Astrocyte (in vitro differentiated cells and primary cell): Measurements from ENCODE around the gene PLA2G4A. TPM values are rescaled to one million over a fixed set of nuclear protein-coding genes. Genes with fewer than 3 reads are reported as not detected.

Experiments used
- DNase-seq: peaks from one replicate; pipeline ENCODE4 v3.0.0-alpha.2; 2010; ENCODE audit warnings: low read depth
- FAIRE-seq: peaks from 2 replicates; lab custom pipeline; 2011; peaks lifted over from hg19 to GRCh38; lab: Jason Lieb, UNC
- H2AFZ ChIP-seq: 2 replicates; pipeline ENCODE4 v1.6.0; 2012; ENCODE audit warnings: low read depth, low read length, inconsistent platforms
- H3K27ac ChIP-seq: 2 replicates; pipeline ENCODE4 v1.5.1; 2011; ENCODE audit warnings: low read depth, low read length, inconsistent platforms
- H3K27me3 ChIP-seq: 2 replicates; pipeline ENCODE4 v1.6.0; 2011; ENCODE audit warnings: low read length, inconsistent platforms; ENCODE audit not compliant: insufficient read depth
- H3K36me3 ChIP-seq: 2 replicates; pipeline ENCODE4 v1.5.1; 2011; ENCODE audit warnings: low read length, inconsistent platforms; ENCODE audit not compliant: insufficient read depth
- H3K4me1 ChIP-seq: 2 replicates; pipeline ENCODE4 v1.5.1; 2011; ENCODE audit warnings: low read length, inconsistent platforms; ENCODE audit not compliant: insufficient read depth
- H3K4me2 ChIP-seq: 2 replicates; pipeline ENCODE4 v1.6.0; 2012; ENCODE audit warnings: low read length, inconsistent platforms
- H3K4me3 ChIP-seq: 2 replicates; pipeline ENCODE4 v1.5.1; 2011; ENCODE audit warnings: low read depth, mild to moderate bottlenecking, low read length, inconsistent platforms; ENCODE audit not compliant: insufficient read depth
- H3K79me2 ChIP-seq: 2 replicates; pipeline ENCODE4 v1.6.0; 2012; ENCODE audit warnings: mild to moderate bottlenecking, low read length, inconsistent platforms; ENCODE audit not compliant: insufficient read depth
- H3K9ac ChIP-seq: 2 replicates; pipeline ENCODE4 v1.6.0; 2012; ENCODE audit warnings: mild to moderate bottlenecking, low read length, inconsistent platforms
- H3K9me3 ChIP-seq: 2 replicates; pipeline ENCODE4 v1.5.1; 2012; ENCODE audit warnings: low read depth, mild to moderate bottlenecking, low read length, inconsistent platforms; ENCODE audit not compliant: insufficient read depth
- H4K20me1 ChIP-seq: 2 replicates; pipeline ENCODE4 v1.6.0; 2012; ENCODE audit warnings: low read length, inconsistent platforms; ENCODE audit not compliant: insufficient read depth
- H3K27ac Mint-ChIP-seq: one replicate; pipeline ENCODE4 v1.8.0; 2021; ENCODE audit warnings: mild to moderate bottlenecking, mixed read lengths; ENCODE audit not compliant: unreplicated experiment
- H3K27me3 Mint-ChIP-seq: one replicate; pipeline ENCODE4 v1.8.0; 2021; ENCODE audit warnings: low read depth, mixed read lengths; ENCODE audit not compliant: unreplicated experiment
- H3K36me3 Mint-ChIP-seq: one replicate; pipeline ENCODE4 v1.8.0; 2021; ENCODE audit warnings: low read depth, mixed read lengths; ENCODE audit not compliant: unreplicated experiment
- H3K4me1 Mint-ChIP-seq: one replicate; pipeline ENCODE4 v1.8.0; 2021; ENCODE audit warnings: low read depth, mixed read lengths; ENCODE audit not compliant: unreplicated experiment
- H3K4me3 Mint-ChIP-seq: one replicate; pipeline ENCODE4 v1.8.0; 2021; ENCODE audit warnings: mild to moderate bottlenecking, moderate library complexity, mixed read lengths; ENCODE audit not compliant: unreplicated experiment
- H3K9me3 Mint-ChIP-seq: one replicate; pipeline ENCODE4 v1.8.0; 2021; ENCODE audit warnings: mild to moderate bottlenecking, mixed read lengths; ENCODE audit not compliant: unreplicated experiment
- EZH2 ChIP-seq: IDR thresholded peaks from 2 replicates; pipeline ENCODE4 v1.6.1; 2012; ENCODE audit warnings: mild to moderate bottlenecking, low read length, inconsistent platforms; ENCODE audit not compliant: insufficient read depth
- total RNA-seq: library from RNA; stranded (reverse); gene quantifications from 2 replicates; pipeline ENCODE4 v1.2.1, GENCODE V29; 2021
- TF ChIP-seq, protein P1 (sequence below): IDR thresholded peaks from 2 replicates; pipeline ENCODE4 v1.5.1; 2011; ENCODE audit warnings: low read depth, mild to moderate bottlenecking, inconsistent platforms, low read length, moderate library complexity; ENCODE audit not compliant: insufficient read depth

Gene PLA2G4A
- total RNA-seq, 1 donor from 2014 or later: 1.4 TPM

DNA sequence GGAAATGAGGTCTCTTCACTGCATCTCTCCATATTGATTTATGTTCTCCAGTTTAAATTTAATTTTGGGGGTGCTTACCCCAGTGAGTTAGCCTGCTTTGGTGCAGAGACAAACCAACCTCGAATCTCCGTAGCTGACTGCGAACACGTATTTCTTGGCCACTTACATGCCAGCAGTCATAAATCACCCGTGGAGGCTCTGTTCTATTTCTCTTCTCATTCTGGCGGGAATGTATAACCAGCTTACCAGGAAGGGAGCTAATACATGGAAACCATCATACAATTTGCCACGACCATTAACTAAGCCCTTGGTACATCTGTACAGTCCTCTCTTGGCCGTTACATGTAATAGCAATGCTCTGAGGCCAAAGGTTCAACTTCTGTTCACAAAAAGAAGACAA, 148.0 kb downstream of the PLA2G4A start:
- no peak overlapping the region for H3K4me3 ChIP-seq
- no peaks in the 10 kb centered on the region for H3K79me2 ChIP-seq
- Mint-ChIP-seq H3K4me1 (peaks cover 3% of the 10 kb centered on the region), H3K4me3 (no peak overlapping the region), H3K36me3 (no peaks in the 10 kb centered on the region), H3K9me3 (no peaks in the 10 kb centered on the region), H3K27me3 (no peaks in the 10 kb centered on the region), H3K27ac (no peak overlapping the region)
- H3K9ac ChIP-seq: no peak overlapping the region
- TF ChIP-seq EZH2: no peak
- TF ChIP-seq, protein P1, sequence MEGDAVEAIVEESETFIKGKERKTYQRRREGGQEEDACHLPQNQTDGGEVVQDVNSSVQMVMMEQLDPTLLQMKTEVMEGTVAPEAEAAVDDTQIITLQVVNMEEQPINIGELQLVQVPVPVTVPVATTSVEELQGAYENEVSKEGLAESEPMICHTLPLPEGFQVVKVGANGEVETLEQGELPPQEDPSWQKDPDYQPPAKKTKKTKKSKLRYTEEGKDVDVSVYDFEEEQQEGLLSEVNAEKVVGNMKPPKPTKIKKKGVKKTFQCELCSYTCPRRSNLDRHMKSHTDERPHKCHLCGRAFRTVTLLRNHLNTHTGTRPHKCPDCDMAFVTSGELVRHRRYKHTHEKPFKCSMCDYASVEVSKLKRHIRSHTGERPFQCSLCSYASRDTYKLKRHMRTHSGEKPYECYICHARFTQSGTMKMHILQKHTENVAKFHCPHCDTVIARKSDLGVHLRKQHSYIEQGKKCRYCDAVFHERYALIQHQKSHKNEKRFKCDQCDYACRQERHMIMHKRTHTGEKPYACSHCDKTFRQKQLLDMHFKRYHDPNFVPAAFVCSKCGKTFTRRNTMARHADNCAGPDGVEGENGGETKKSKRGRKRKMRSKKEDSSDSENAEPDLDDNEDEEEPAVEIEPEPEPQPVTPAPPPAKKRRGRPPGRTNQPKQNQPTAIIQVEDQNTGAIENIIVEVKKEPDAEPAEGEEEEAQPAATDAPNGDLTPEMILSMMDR: no peak
- no peak overlapping the region for H3K4me2 ChIP-seq
- no peaks in the 10 kb centered on the region for H3K36me3 ChIP-seq
- H3K9me3 ChIP-seq: no peaks in the 10 kb centered on the region
- H4K20me1 ChIP-seq: no peaks in the 10 kb centered on the region
- no peaks in the 10 kb centered on the region for H3K27me3 ChIP-seq
- FAIRE-seq (no peak), DNase-seq (no peak)
- peaks cover 10% of the 10 kb centered on the region for H3K4me1 ChIP-seq
- H3K27ac ChIP-seq: no peak overlapping the region
- H2AFZ ChIP-seq: no peak overlapping the region

DNA sequence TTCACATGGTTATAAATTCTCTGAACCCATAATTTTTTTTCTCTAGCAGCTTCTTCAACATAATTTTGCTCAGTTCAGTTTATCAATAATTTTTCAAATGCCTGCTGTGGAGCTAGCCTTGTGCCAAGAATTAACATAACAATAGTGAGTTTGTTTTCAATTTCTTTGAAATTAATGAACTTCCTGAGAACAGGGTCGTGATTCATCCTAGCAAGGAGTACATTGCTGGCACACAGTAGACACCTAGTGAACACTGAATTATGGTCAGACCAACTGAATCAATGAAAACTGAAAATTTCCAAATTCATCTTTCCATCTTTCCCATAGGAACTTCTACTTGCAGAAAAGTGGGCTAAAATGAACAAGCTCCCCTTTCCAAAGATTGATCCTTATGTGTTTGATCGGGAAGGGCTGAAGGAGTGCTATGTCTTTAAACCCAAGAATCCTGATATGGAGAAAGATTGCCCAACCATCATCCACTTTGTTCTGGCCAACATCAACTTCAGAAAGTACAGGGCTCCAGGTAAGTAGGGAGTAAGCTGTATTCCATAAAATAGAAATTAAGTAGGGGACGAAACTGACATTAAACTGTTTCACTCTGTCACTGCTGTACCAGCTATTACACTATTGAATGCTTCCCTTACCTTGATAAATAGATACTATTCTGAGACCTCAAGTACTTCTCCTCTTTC, 148.7 kb downstream of the PLA2G4A start:
- Histone ChIP-seq H3K9ac (no peak overlapping the region), H3K4me1 (peaks cover 10% of the 10 kb centered on the region), H4K20me1 (no peaks in the 10 kb centered on the region), H3K9me3 (no peaks in the 10 kb centered on the region), H3K36me3 (no peaks in the 10 kb centered on the region), H3K4me2 (peak overlapping the region; percentile 6), H3K4me3 (no peak overlapping the region), H3K79me2 (no peaks in the 10 kb centered on the region), H3K27ac (no peak overlapping the region), H3K27me3 (no peaks in the 10 kb centered on the region), H2AFZ (no peak overlapping the region)
- no peak for TF ChIP-seq EZH2
- TF ChIP-seq, protein P1: no peak
- H3K36me3 Mint-ChIP-seq: no peaks in the 10 kb centered on the region
- DNase-seq (peak; percentile 51), FAIRE-seq (no peak)
- no peak overlapping the region for H3K27ac Mint-ChIP-seq
- peaks cover 3% of the 10 kb centered on the region for H3K4me1 Mint-ChIP-seq
- no peaks in the 10 kb centered on the region for H3K9me3 Mint-ChIP-seq
- no peak overlapping the region for H3K4me3 Mint-ChIP-seq
- no peaks in the 10 kb centered on the region for H3K27me3 Mint-ChIP-seq
